Measurements from ENCODE around the gene CERK.

GRCh38 chr22:46779023-46779422 lies 41.0 kb upstream of the CERK start:
- no peak for TF ChIP-seq EZH2 (IDR thresholded peaks at IDR 0.05; ENCODE audit: borderline replicate concordance, low read length)
- TF ChIP-seq, protein P1, sequence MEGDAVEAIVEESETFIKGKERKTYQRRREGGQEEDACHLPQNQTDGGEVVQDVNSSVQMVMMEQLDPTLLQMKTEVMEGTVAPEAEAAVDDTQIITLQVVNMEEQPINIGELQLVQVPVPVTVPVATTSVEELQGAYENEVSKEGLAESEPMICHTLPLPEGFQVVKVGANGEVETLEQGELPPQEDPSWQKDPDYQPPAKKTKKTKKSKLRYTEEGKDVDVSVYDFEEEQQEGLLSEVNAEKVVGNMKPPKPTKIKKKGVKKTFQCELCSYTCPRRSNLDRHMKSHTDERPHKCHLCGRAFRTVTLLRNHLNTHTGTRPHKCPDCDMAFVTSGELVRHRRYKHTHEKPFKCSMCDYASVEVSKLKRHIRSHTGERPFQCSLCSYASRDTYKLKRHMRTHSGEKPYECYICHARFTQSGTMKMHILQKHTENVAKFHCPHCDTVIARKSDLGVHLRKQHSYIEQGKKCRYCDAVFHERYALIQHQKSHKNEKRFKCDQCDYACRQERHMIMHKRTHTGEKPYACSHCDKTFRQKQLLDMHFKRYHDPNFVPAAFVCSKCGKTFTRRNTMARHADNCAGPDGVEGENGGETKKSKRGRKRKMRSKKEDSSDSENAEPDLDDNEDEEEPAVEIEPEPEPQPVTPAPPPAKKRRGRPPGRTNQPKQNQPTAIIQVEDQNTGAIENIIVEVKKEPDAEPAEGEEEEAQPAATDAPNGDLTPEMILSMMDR (conservative IDR thresholded peaks at IDR 0.05 in 1 of 2, IDR thresholded peaks at IDR 0.05 in 1 of 2; ENCODE audit: extremely low read depth in 1 of 2, insufficient read depth in 1 of 2, low read depth in 1 of 2, low read length in 2 of 2), result no peak
